Pancreas (tissue), 10 donors: Measurements from ENCODE around the gene ITPR2. TPM values are rescaled to one million over a fixed set of nuclear protein-coding genes. Genes with fewer than 3 reads are reported as not detected.
"Not testable (repeated sequence)": the region's sequence is repeated elsewhere in the genome, so short reads cannot be mapped to it uniquely, and the experiment has no call there.

Experiments
- ATAC-seq, 4 donors: fragments of 200-7000 bp; cut with Tn5 transposase; one replicate each; pipeline versions ENCODE4 v1.8.0 to v1.9.1; 2020; ENCODE audit warnings: mild to moderate bottlenecking in 4 of 4, moderate library complexity in 4 of 4
- DNase-seq, 6 donors: peaks; one replicate each; pipeline ENCODE4 v3.0.0-alpha.2; 2020
- FAIRE-seq: peaks from 2 replicates; lab custom pipeline; 2012; peaks lifted over from hg19 to GRCh38; lab: Jason Lieb, UNC
- H3K27ac ChIP-seq, 4 donors: fragments of 200-600 bp; sonication (generic); 1 replicate in 3 of 4; 2 replicates in 1 of 4; pipeline versions ENCODE4 v1.5.0 to v1.8.0; 2020
- H3K27me3 ChIP-seq, 4 donors: fragments of 200-600 bp; one replicate each; pipeline ENCODE4 v1.8.0; 2021
- H3K36me3 ChIP-seq, 3 donors: fragments of 200-600 bp; sonication (generic) in 1 of 3; one replicate each; pipeline versions ENCODE4 v1.5.0 to v1.8.0; 2020 to 2021
- H3K4me1 ChIP-seq, 3 donors: fragments of 200-600 bp; one replicate each; pipeline ENCODE4 v1.8.0; 2021
- H3K4me3 ChIP-seq, 4 donors: fragments of 200-600 bp; sonication (generic) in 2 of 4; one replicate each; pipeline versions ENCODE4 v1.5.0 to v1.8.0; 2020 to 2021
- H3K9me3 ChIP-seq, 4 donors: fragments of 200-600 bp; one replicate each; pipeline ENCODE4 v1.8.0; 2021
- CTCF ChIP-seq, 4 donors: fragments of 200-600 bp; sonication (generic) in 3 of 4; IDR thresholded peaks; one replicate each; pipeline versions ENCODE4 v1.5.0 to v1.8.0; 2021; ENCODE audit warnings: antibody characterized with exemption in 4 of 4
- WGBS, 2 donors: extraction: QIAGEN DNeasy Blood & Tissue Kit; methylation state at CpG; one replicate each; pipeline ENCODE4 v1.1.7; 2013; 5-methylcytosine and 5-hydroxymethylcytosine counted together
- intact Hi-C, 3 donors: fragments of 100-400 bp; cut with DNase I; formaldehyde crosslinking; loops; one replicate each; pipeline versions ENCODE4 v1.11.1 to v1.14.2; 2022
- polyA plus RNA-seq, 2 donors: library from polyadenylated mRNA; stranded (reverse); fragments of 200-250 nt; gene quantifications; one replicate each; pipeline ENCODE4 v1.2.3, GENCODE V29; 2013
- total RNA-seq, 6 donors: library from RNA; stranded (reverse); fragmentation: NEBNext Ultra II Directional in 4 of 6; extraction: Animal tissue kit (Norgen Biotek cat#: 25700) in 4 of 6; gene quantifications; one replicate each; pipeline versions ENCODE4 v1.2.1 to v1.2.4, GENCODE V29; 2021 to 2023
- donor health status: healthy with polysubstance abuse.
- donor health status: DM: no; HTN: no; CAD: no; lungs with moderate emphysema.
- donor health status: DM: no; HTN: no; CAD: no.
- donor health status: control.
- donor health status: control.
- donor health status: Bipolar disorder and iron deficiency.
- donor health status: DM: yes; HTN: yes; CAD: no.
- donor health status: DM: no; HTN: no; CAD: no.
- donor health status: DM: no; HTN: no; CAD: no.
- donor health status: DM: yes; HTN: yes; CAD: no.

ITPR2 gene
- total and polyA plus RNA-seq, 8 donors: 3.3 to 51.8 (median 25.5) TPM

- no peaks in the 10 kb centered on the region for H3K36me3 ChIP-seq
- peak overlapping the region in 1 of 4 donors; percentile 83 for H3K27ac ChIP-seq
- intact Hi-C loops: no loop called here
- H3K27me3 ChIP-seq: no peaks in the 10 kb centered on the region
- H3K4me1 ChIP-seq: peaks cover 24 to 43% (median 31%) of the 10 kb centered on the region in 3 donors
- FAIRE-seq (no peak), DNase-seq (no peak), ATAC-seq (no peak)
- no peaks in the 10 kb centered on the region for H3K9me3 ChIP-seq
- WGBS, 2 donors: 93 to 94% methylated on average over 6 of the region's 6 CpGs
- H3K4me3 ChIP-seq: no peak overlapping the region
- TF ChIP-seq CTCF (IDR thresholded peaks at IDR 0.05): no peak
Measured at GRCh38 chr12:26869104-26869494, 36.1 kb upstream of the ITPR2 start.

DNA sequence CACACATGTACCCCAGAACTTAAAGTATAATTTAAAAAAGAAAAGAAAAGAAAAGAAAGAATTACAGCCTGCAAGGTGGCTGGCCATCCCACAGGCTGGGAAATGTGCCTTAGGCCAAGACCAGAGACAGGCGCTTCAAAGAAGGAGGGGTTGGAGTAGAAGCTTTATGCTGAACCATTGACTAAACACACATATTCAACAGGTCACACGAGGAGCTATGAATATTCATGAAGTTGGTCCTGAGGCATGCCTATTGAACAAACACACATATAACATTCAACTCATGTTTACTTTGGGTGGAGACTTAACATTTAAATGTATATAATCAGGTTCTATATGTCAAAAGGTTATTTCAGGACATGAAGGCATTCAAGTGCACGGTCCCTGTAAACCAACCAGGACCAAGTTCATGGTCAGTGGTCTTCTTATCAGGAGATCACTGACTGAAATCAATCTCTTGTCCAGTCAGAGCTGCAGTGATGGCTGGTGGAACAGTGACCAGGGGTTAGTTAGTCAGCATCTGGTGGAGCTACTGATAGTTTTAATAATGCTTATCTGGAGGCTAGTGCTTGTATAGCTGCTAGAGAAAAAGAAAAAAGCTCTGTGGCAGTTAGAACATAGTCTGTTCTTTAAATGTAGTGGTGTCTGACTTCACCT, 35.6 kb upstream of the ITPR2 start:
- no peak for DNase-seq
- no peak for TF ChIP-seq CTCF (IDR thresholded peaks at IDR 0.05)
- no peak for FAIRE-seq
- peaks cover 24 to 43% (median 31%) of the 10 kb centered on the region in 3 donors for H3K4me1 ChIP-seq
- WGBS, 2 donors: 70 to 78% methylated on average over 3 of the region's 3 CpGs
- H3K4me3 ChIP-seq: no peak overlapping the region
- H3K27ac ChIP-seq: peak overlapping the region in 1 of 4 donors; percentile 83
- H3K27me3 ChIP-seq: no peaks in the 10 kb centered on the region
- intact Hi-C loops: no loop called here
- H3K36me3 ChIP-seq: no peaks in the 10 kb centered on the region
- ATAC-seq: no peak
- no peaks in the 10 kb centered on the region for H3K9me3 ChIP-seq

- Histone ChIP-seq H3K27me3 (no peaks in the 10 kb centered on the region), H3K27ac (peak overlapping the region in 1 of 4 donors; percentile 38), H3K36me3 (no peaks in the 10 kb centered on the region), H3K4me1 (peaks cover 24 to 42% (median 31%) of the 10 kb centered on the region in 3 donors), H3K4me3 (no peak overlapping the region), H3K9me3 (no peaks in the 10 kb centered on the region)
- no peak for FAIRE-seq
- intact Hi-C loops: no loop called here
- TF ChIP-seq CTCF (IDR thresholded peaks at IDR 0.05): no peak
- WGBS, 2 donors: 42 to 57% methylated on average over 2 of the region's 2 CpGs
- no peak for ATAC-seq
- DNase-seq: no peak
Measured at GRCh38 chr12:26867080-26867479, 34.1 kb upstream of the ITPR2 start.

GRCh38 chr12:26863515-26863914, 30.5 kb upstream of the ITPR2 start:
- ATAC-seq (no peak), DNase-seq (no peak), FAIRE-seq (no peak)
- 64 to 69% methylated on average over 4 of the region's 4 CpGs for WGBS, 2 donors
- H3K4me3 ChIP-seq: no peak overlapping the region
- no peaks in the 10 kb centered on the region for H3K36me3 ChIP-seq
- no peaks in the 10 kb centered on the region for H3K9me3 ChIP-seq
- H3K27ac ChIP-seq: no peak overlapping the region
- no peak for TF ChIP-seq CTCF (IDR thresholded peaks at IDR 0.05)
- intact Hi-C loops: no loop called here
- peaks cover 2 to 14% (median 10%) of the 10 kb centered on the region in 3 donors for H3K4me1 ChIP-seq
- H3K27me3 ChIP-seq: no peaks in the 10 kb centered on the region

DNA sequence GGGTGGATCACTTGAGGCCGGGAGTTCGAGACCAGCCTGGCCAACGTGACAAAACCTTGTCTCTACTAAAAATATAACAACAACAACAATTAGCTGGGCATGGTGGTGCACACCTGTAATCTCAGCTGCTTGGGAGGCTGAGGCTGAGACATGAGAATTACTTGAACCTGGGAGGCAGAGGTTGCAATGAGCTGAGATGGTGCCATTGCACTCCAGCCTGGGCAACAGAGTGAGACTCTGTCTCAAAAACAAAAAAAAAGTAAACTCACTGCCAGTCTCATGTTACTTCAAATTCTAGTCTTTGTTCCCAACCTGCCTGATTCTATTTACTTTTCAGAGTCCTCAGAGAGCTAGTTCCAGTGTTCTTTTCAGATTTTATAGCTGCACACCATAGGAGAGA, 29.8 kb upstream of the ITPR2 start:
- ATAC-seq, DNase-seq, H3K9me3 ChIP-seq, H3K27ac ChIP-seq, FAIRE-seq, H3K4me3 ChIP-seq, H3K27me3 ChIP-seq, H3K36me3 ChIP-seq, intact Hi-C loops: not testable (repeated sequence)
- H3K4me1 ChIP-seq: peaks cover 0 to 12% (median 10%) of the 10 kb centered on the region in 3 donors
- 96 to 98% methylated on average over 3 of the region's 3 CpGs for WGBS, 2 donors
